Mesenchymal stem cell (in vitro differentiated cells and primary cell): ENCODE measurements around the gene VIT.

ENCODE experiments used
- DNase-seq: peaks from one replicate; pipeline ENCODE4 v3.0.0-alpha.2; 2013
- H2AFZ ChIP-seq: one replicate; pipeline ENCODE4 v1.6.1; 2013; ENCODE audit warnings: low read depth, mild to moderate bottlenecking, control low read depth, inconsistent platforms, low read length, moderate library complexity
- H2AK5ac ChIP-seq: 2 replicates; pipeline ENCODE4 v1.6.1; 2013; ENCODE audit warnings: low read length, moderate library complexity, mild to moderate bottlenecking, inconsistent platforms; ENCODE audit not compliant: severe bottlenecking
- H2BK120ac ChIP-seq: one replicate; pipeline ENCODE4 v1.6.1; 2013; ENCODE audit warnings: low read depth, mild to moderate bottlenecking, inconsistent platforms, low read length, moderate library complexity
- H2BK12ac ChIP-seq, 2 experiments: one replicate each; pipeline ENCODE4 v1.6.1; 2013; ENCODE audit warnings: inconsistent platforms in 2 of 2, low read length in 2 of 2, mild to moderate bottlenecking in 2 of 2, moderate library complexity in 2 of 2, control low read depth in 1 of 2
- H2BK15ac ChIP-seq: one replicate; pipeline ENCODE4 v1.6.1; 2013; ENCODE audit warnings: mild to moderate bottlenecking, low read depth, inconsistent platforms; ENCODE audit not compliant: poor library complexity, severe bottlenecking
- H2BK5ac ChIP-seq: 2 replicates; pipeline ENCODE4 v1.6.1; 2013; ENCODE audit warnings: low read depth, mild to moderate bottlenecking, low read length, control low read depth, inconsistent platforms; ENCODE audit not compliant: poor library complexity, severe bottlenecking
- H3K14ac ChIP-seq, 2 experiments: one replicate each; pipeline ENCODE4 v1.6.1; 2013; ENCODE audit warnings: inconsistent platforms in 2 of 2, low read length in 2 of 2, control low read depth in 1 of 2, mild to moderate bottlenecking in 1 of 2, moderate library complexity in 1 of 2
- H3K18ac ChIP-seq, 2 experiments: one replicate each; pipeline ENCODE4 v1.6.1; 2013; ENCODE audit warnings: inconsistent platforms in 2 of 2, low read length in 2 of 2, control low read depth in 1 of 2, low read depth in 1 of 2, mild to moderate bottlenecking in 1 of 2
- H3K23ac ChIP-seq, 2 experiments: one replicate each; pipeline ENCODE4 v1.6.1; 2013; ENCODE audit warnings: inconsistent platforms in 2 of 2, low read length in 2 of 2, mild to moderate bottlenecking in 2 of 2, moderate library complexity in 2 of 2, control low read depth in 1 of 2
- H3K27ac ChIP-seq: 2 replicates; pipeline ENCODE4 v1.5.1; 2013; ENCODE audit warnings: mild to moderate bottlenecking, moderate library complexity, low read length, control low read depth, inconsistent platforms; ENCODE audit not compliant: poor library complexity, severe bottlenecking
- H3K27me3 ChIP-seq, 2 experiments: 2 replicates each; pipeline versions ENCODE4 v1.6.1 to v1.7.0; 2013; ENCODE audit warnings: low read length in 2 of 2, mild to moderate bottlenecking in 2 of 2, moderate library complexity in 2 of 2, control low read depth in 1 of 2, inconsistent platforms in 1 of 2; ENCODE audit not compliant: control insufficient read depth in 1 of 2, insufficient read depth in 1 of 2
- H3K36me3 ChIP-seq, 2 experiments: 2 replicates each; pipeline versions ENCODE4 v1.6.1 to v1.7.0; 2013; ENCODE audit warnings: low read length in 2 of 2, control low read depth in 1 of 2, inconsistent platforms in 1 of 2, low read depth in 1 of 2, mild to moderate bottlenecking in 1 of 2; ENCODE audit not compliant: insufficient read depth in 2 of 2, control insufficient read depth in 1 of 2
- H3K4ac ChIP-seq, 2 experiments: one replicate each; pipeline ENCODE4 v1.6.1; 2013; ENCODE audit warnings: inconsistent platforms in 2 of 2, low read length in 2 of 2, mild to moderate bottlenecking in 2 of 2, moderate library complexity in 2 of 2, control low read depth in 1 of 2, low read depth in 1 of 2
- H3K4me1 ChIP-seq: 2 replicates; pipeline ENCODE4 v1.6.1; 2013; ENCODE audit warnings: low read depth, low read length, control low read depth; ENCODE audit not compliant: control insufficient read depth, insufficient read depth
- H3K4me2 ChIP-seq: 2 replicates; pipeline ENCODE4 v1.6.1; 2013; ENCODE audit warnings: low read length, mild to moderate bottlenecking, inconsistent platforms; ENCODE audit not compliant: poor library complexity, severe bottlenecking
- H3K4me3 ChIP-seq, 2 experiments: 2 replicates each; pipeline versions ENCODE4 v1.5.1 to v1.7.0; 2013; ENCODE audit warnings: low read length in 2 of 2, mild to moderate bottlenecking in 2 of 2, control low read depth in 1 of 2, low read depth in 1 of 2; ENCODE audit not compliant: insufficient read depth in 1 of 2
- H3K79me1 ChIP-seq: replicated peaks from 2 replicates; pipeline ENCODE4 v1.6.1; 2013; ENCODE audit warnings: mild to moderate bottlenecking, control low read depth, low read length, inconsistent platforms; ENCODE audit not compliant: poor library complexity, severe bottlenecking
- H3K9ac ChIP-seq: 2 replicates; pipeline ENCODE4 v1.7.0; 2013; ENCODE audit warnings: mild to moderate bottlenecking, low read length, moderate library complexity
- H3K9me3 ChIP-seq: 2 replicates; pipeline ENCODE4 v1.7.0; 2013; ENCODE audit warnings: mild to moderate bottlenecking, low read length; ENCODE audit not compliant: control insufficient read depth
- H4K8ac ChIP-seq: one replicate; pipeline ENCODE4 v1.6.1; 2013; ENCODE audit warnings: inconsistent platforms, mild to moderate bottlenecking, low read length, moderate library complexity
- H4K91ac ChIP-seq: one replicate; pipeline ENCODE4 v1.6.1; 2013; ENCODE audit warnings: mild to moderate bottlenecking, low read length, inconsistent platforms
- WGBS: methylation state at CpG from one replicate; pipeline ENCODE4 v1.1.7; 2013; ENCODE audit warnings: mixed read lengths; 5-methylcytosine and 5-hydroxymethylcytosine counted together

Gene VIT

GRCh38 chr2:36693825-36694224 is 2.7 kb upstream of the VIT start:
- Histone ChIP-seq H3K79me1 (no peaks in the 10 kb centered on the region), H2AK5ac (no peak overlapping the region), H3K4me3 (no peak overlapping the region), H3K4me2 (no peak overlapping the region), H2AFZ (no peak overlapping the region), H3K27me3 (no peaks in the 10 kb centered on the region), H3K9me3 (no peaks in the 10 kb centered on the region), H2BK120ac (no peak overlapping the region), H3K18ac (no peak overlapping the region), H2BK5ac (no peak overlapping the region), H2BK12ac (no peak overlapping the region), H4K8ac (no peak overlapping the region), H4K91ac (no peak overlapping the region), H3K4ac (no peak overlapping the region), H3K9ac (no peak overlapping the region), H3K27ac (no peak overlapping the region), H2BK15ac (no peak overlapping the region), H3K36me3 (no peaks in the 10 kb centered on the region), H3K23ac (no peak overlapping the region), H3K4me1 (peaks cover 2% of the 10 kb centered on the region), H3K14ac (no peak overlapping the region)
- no peak for DNase-seq
- 95% methylated on average over 7 of the region's 7 CpGs for WGBS

DNA sequence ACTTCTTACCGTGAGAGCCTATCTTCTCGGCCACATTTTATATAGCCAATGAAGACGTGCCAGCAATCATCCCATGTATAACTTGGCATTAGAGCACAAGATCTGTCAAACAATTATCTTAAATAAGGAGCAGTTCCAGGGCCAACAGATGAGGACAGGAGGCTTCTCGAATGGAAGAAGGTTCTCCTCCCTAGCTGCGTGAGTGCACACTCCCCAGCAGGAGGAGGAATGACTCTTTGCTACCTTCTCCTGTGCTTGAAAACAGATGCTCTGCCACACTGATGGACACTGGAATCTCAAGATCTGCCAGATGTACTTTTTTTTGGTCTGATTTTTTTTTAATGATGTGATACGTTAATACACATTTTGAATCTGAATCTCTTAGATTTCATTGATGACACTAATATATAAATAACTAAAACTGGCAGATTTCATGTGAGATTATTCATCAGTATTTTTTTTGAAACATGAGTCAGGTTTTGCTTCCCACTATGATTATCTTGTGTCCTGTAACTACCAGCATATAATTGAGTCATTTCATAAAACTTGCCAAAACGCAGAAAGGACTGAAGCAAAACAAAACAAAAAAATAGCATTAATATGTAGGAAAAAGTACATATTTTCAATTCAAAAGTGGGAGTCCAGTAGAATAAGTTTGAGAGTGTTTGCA is 626 bp upstream of the VIT start:
- H3K36me3 ChIP-seq, result no peaks in the 10 kb centered on the region

DNA sequence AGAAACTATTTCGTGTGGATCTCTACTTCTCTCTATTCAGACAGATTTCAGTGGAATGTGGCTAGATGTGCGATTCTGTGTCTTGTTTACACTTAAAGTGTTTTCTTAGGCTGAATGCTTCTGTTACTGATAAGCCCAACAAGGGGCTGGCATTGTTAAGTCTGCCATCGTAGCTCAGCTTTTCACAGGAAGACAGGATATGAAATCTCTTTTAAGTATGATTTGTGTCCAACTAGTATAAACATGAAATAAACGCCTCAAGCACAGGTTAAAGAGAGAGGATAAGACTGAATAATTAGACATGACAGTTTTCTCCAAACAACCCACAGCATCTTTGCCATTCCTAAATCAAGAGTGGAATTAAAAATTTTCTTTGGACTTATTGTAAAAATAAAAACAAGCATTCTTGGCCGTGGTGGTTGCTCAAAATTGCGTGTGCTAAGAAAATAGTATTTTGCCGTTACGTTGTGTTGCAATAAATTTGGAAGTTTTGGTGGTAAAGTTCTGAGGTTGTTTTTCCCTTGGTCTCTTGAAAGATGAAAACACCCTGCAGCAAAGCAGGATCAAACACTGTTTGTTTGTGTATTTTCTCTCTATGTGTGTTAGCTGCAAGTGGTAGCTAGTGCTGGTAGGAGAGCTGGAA is 1.0 kb downstream of the VIT start:
- no peak overlapping the region for H3K14ac ChIP-seq
- H3K4me3 ChIP-seq, result peak overlapping the region in 1 of 2 experiments; percentile 77
- peak overlapping the region; percentile 87 for H3K9ac ChIP-seq
- no peaks in the 10 kb centered on the region for H3K9me3 ChIP-seq
- H3K23ac ChIP-seq, result no peak overlapping the region
- no peak overlapping the region for H4K8ac ChIP-seq
- peaks cover 4% of the 10 kb centered on the region for H3K4me1 ChIP-seq
- H3K18ac ChIP-seq, result no peak overlapping the region
- no peak overlapping the region for H3K4ac ChIP-seq
- H2AK5ac ChIP-seq, result no peak overlapping the region
- H2BK5ac ChIP-seq, result no peak overlapping the region
- no peak overlapping the region for H2BK12ac ChIP-seq
- no peak overlapping the region for H3K4me2 ChIP-seq
- H4K91ac ChIP-seq, result no peak overlapping the region
- H2BK15ac ChIP-seq, result no peak overlapping the region
- no peak overlapping the region for H2AFZ ChIP-seq
- H3K27ac ChIP-seq, result no peak overlapping the region
- no peak overlapping the region for H2BK120ac ChIP-seq
- no peaks in the 10 kb centered on the region for H3K27me3 ChIP-seq
- H3K79me1 ChIP-seq, result no peaks in the 10 kb centered on the region
- peak; percentile 17 for DNase-seq
- H3K36me3 ChIP-seq, result no peaks in the 10 kb centered on the region
- WGBS, result 55% methylated on average over 6 of the region's 8 CpGs

More for the DNA sequence above, 626 bp upstream of the VIT start:
- 83% methylated on average over 5 of the region's 7 CpGs for WGBS
- H3K27me3 ChIP-seq, result no peaks in the 10 kb centered on the region
- no peak for DNase-seq
- H3K79me1 ChIP-seq, result no peaks in the 10 kb centered on the region
- H3K9ac ChIP-seq, result peak overlapping the region; percentile 87
- no peaks in the 10 kb centered on the region for H3K9me3 ChIP-seq
- no peak overlapping the region for H3K23ac ChIP-seq
- no peak overlapping the region for H2AFZ ChIP-seq
- no peak overlapping the region for H2BK12ac ChIP-seq
- H2BK15ac ChIP-seq, result no peak overlapping the region
- no peak overlapping the region for H4K8ac ChIP-seq
- H3K4me3 ChIP-seq, result peak overlapping the region in 1 of 2 experiments; percentile 77
- no peak overlapping the region for H2BK120ac ChIP-seq
- H4K91ac ChIP-seq, result peak overlapping the region; percentile 21
- no peak overlapping the region for H3K4ac ChIP-seq
- no peak overlapping the region for H3K27ac ChIP-seq
- no peak overlapping the region for H2AK5ac ChIP-seq
- H3K18ac ChIP-seq, result no peak overlapping the region
- H3K4me2 ChIP-seq, result no peak overlapping the region
- H3K4me1 ChIP-seq, result peaks cover 2% of the 10 kb centered on the region
- H3K14ac ChIP-seq, result no peak overlapping the region
- H2BK5ac ChIP-seq, result no peak overlapping the region

GRCh38 chr2:36698993-36699392 is 2.5 kb downstream of the VIT start:
- no peaks in the 10 kb centered on the region for H3K9me3 ChIP-seq
- no peak overlapping the region for H4K8ac ChIP-seq
- H2AK5ac ChIP-seq, result no peak overlapping the region
- no peak overlapping the region for H2BK120ac ChIP-seq
- no peak overlapping the region for H3K14ac ChIP-seq
- no peak overlapping the region for H3K4me2 ChIP-seq
- no peak overlapping the region for H3K27ac ChIP-seq
- H3K27me3 ChIP-seq, result no peaks in the 10 kb centered on the region
- no peak overlapping the region for H2BK5ac ChIP-seq
- H3K4me1 ChIP-seq, result peaks cover 4% of the 10 kb centered on the region
- H3K18ac ChIP-seq, result no peak overlapping the region
- no peaks in the 10 kb centered on the region for H3K36me3 ChIP-seq
- no peaks in the 10 kb centered on the region for H3K79me1 ChIP-seq
- H3K23ac ChIP-seq, result no peak overlapping the region
- no peak overlapping the region for H2BK12ac ChIP-seq
- H3K4me3 ChIP-seq, result no peak overlapping the region
- no peak overlapping the region for H2AFZ ChIP-seq
- H3K9ac ChIP-seq, result no peak overlapping the region
- H4K91ac ChIP-seq, result no peak overlapping the region
- no peak overlapping the region for H3K4ac ChIP-seq
- no peak for DNase-seq
- 80% methylated on average over 1 of the region's 1 CpG for WGBS
- H2BK15ac ChIP-seq, result no peak overlapping the region
